Inferior parietal cortex (tissue), 1 donor: ENCODE results near the gene MARCKS.
"Not testable (repeated sequence)": the region's sequence is repeated elsewhere in the genome, so short reads cannot be mapped to it uniquely, and the experiment has no call there.

ENCODE experiments used
- DNase-seq: peaks from one replicate; pipeline ENCODE4 v3.0.0-alpha.2; 2016; ENCODE audit errors: extremely low spot score

MARCKS gene

DNA sequence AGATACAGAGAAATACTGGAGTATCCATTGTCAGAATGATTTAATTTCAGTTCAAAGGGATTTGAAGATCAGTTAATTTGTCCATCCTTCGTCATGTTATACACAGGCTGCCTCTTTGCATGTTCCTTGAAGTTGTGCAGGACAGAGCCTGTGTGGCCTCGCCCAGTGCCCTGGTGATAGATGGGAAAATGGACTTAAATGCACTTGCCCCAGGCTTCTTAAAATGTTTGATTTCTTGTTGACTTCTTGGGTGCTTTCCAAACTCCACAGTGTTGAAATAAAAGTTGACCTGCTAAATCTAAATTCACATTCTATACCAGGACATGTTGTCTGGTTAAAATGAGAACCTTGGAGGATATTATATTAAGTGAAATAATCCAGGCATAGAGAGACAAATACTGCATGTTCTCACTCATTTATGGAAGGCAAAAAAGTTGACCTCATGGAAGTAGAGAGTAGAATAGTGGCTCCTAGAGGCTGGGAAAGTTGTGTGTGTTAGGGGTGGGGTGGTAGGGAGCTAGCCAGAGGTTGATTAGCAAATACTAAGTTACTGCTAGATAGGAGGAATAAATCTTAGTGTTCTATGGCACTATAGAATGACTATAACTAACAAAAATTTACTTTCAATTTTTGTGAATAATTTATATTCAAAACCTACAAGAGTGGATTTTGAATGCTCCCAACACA is 25.3 kb downstream of the MARCKS start:
- DNase-seq: no peak

DNA sequence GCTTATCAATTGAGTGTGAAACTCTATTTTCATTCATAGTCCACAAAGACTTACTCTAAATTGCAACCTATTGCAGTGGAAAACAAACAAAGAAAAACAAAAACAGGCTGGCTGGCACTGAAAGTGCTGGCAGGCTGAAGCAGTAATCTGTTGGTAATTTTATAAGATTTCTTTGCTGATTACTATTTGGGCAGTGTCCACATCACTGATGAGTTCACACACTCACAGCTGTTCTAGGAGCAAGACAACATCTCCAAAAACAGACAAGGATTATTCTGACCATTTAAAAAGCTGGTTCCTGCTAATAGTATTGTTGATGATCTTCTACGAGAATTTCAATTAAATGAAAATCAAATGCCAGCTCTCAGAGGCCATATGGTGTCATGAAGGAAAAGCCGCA is 26.9 kb downstream of the MARCKS start:
- no peak for DNase-seq

DNA sequence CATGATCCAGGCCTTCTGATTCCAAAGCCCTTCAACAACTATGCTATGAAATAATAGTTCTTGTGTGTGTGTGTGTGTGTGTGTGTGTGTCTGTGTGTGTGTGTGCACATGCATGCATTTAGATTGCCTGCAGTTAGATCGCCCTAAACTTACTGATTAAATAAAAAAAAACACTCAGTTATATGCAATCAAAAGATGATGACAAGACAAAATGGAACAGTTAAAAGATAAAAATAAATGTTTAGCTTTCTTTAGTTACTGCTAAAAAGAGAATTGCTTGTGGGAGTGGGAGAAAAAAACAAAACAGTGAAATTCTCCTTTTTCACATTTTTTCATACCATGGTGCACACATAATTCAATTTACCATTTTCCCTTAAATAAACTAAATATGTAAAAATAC is 29.4 kb downstream of the MARCKS start:
- no peak for DNase-seq

DNA sequence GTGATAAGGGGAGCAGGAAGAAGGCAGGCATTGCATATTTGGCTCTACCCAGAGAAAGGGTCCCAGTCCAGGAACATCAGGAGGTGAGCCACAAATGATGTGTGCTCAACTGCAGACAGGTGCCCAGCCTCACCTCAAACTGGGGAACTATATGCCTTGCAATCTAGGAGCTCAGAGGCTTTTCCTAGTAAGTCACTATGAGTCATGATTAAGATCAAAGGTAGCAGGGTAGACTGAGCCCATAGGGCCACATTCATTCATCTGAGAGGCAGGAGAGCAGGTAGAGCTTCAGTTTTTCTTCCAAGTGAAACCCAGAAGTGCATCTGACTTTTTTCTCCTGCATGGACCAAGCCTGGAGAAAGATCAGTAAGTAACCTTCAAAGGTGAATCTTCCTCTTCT is 31.3 kb downstream of the MARCKS start:
- no peak for DNase-seq

DNA sequence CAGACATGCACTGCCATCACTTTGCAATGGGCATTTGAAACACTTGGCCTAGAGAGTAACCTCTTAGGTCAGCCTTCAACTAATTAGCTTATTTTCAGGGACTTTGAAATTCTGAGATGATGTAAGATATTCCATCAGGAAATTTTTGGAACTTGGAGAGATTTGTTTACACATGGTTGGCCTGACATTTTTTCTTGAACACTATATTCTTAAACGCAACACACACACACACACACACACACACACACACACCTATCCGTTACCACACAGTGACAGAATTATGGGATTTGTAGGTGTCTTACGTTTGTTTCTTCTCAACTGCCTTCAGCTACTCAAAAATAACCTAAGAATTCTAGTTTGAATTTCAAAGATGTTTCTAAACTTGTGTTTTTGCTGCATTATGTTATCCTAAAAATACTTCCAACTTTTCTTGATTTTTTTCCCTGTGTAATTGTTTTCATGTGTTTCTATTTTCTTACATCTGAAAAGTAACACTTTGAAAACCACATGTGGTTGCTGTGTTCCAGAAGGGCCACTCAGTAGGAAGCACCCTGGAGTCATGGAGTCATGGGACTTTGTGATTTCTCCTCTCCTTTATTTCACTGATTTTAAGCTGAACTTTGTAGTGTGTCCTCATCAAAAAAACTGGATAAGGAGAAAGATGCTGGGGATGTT is 31.9 kb downstream of the MARCKS start:
- DNase-seq: no peak

DNA sequence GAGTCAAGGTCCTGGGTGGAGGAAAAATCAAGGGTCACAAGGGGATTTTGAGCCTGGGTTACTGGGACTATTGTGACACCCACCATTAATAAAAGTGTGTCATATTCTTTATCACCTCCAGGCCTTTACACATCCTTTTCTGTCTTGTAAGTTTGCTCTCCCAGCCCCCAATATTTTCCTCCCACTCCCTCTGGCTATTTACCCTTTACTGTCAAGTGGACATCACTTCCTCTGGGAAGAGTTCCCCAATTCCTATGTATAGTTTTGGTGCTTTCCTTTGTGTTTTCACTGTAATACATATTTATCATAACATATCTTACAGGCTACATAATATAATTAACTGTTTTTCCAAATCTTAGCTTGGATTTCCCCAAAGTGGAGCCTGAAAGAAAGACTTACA is 36.3 kb downstream of the MARCKS start:
- DNase-seq: no peak

DNA sequence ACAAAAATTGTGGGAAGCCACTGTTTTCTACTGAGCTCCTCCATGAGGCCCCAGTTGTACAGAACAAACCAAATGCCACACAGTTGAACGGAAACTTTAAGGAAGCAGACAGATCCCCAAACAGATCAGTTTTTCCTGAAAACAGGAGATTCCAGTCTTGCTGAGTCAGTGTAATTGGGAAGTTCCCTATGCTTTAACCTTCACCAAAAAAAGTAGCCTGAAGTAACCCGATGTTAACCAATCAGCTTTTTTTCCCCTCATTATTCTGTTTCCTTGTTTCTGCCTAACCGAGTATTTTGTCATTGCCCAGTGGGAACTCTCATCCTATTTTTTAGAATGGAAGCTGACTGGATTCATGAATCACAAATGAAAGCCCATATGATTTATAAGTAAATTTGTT is 36.7 kb downstream of the MARCKS start:
- DNase-seq: no peak

DNA sequence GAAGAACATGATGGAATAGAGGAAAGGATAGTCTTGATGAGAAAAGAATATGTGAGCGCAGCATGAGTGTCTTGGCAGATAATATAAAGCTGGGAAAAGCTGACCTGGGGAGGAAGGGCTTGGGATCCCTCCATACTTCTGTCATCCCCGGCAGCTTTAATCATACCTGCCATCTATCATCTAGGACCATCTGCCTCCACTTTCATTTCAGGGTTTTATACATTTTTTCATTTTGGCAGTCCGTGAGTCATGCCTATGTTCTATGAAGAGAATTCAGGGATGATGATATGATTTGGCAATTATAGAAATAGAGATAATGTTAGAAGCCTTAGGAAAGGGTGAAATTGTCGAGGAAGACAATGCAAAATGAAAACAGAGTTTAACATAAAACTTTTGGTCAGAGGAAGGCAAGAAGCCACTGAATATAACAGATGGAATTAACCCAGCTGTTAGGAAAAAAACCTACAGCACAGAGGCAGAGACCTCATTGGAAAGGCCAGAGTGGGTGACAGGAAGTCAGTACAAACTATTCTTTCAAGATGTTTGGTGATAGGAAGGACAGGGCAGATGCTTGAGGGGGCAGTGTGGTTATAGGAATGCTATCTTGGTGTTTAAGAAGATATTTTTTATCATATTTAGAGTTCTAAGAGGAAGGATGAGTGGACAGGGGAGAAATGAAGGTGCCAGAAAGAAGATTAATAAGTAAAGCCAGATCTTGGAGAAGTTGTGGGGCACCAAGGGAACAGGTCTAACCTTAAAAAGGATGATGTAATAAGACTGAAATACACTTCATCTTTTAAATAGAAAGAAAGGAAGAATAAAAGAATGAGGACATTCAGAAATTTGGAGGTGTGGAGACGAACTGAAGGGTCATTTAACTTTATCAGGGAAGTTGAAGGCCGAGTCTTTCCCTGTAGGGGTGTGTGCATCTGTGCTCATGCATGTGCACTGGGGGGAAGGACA is 37.8 kb downstream of the MARCKS start:
- DNase-seq: no peak

DNA sequence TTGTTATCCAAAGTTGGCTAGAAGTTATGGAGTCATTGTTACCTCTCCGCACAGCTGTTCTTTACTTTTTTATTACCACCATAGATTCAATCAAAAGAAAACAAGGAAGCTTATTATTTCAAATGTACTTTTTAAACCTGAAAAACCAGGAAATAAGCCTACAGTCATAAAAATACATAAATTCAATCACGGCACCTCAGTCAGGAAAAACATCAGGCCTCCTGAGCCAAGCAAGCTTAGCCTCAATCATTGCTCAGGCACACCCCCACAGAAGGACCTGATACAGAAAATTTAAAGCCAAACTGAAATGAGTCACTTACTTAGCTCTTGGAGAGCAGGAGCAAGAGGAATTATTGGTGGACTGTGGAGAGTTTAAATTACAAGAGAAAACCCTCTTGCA is 44.3 kb downstream of the MARCKS start:
- no peak for DNase-seq

DNA sequence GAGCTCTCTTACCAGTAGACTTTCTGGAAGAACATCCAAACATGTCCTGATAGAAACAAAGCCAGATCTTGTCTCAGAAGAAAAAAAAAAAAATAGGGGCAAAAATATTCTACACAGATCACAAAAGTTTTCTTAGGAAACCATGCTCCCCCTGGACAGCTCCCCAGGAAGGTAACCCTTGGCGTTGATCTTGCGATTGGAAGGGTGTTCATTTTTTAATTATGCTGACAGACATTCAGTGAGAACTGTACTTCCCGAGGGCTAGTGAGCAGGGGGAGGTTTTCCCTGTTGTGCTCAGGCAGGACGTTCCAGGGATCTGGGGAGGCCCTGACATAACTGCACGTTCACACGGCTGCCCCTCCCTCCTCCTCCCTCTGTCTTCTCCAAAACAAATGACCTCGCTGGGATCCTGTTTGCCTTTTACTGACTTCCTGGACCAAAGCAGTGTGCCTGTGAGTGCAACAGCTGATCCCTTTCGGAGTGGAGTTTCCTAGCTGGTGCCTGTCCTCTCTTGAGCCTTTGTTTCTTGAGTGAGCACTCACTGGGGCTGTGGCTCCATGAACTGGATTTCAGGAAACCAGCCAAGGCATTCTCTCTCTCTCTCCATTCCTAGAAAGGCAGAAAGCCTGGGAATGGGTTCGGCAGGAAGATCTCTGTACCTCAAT is 46.7 kb downstream of the MARCKS start:
- no peak for DNase-seq

DNA sequence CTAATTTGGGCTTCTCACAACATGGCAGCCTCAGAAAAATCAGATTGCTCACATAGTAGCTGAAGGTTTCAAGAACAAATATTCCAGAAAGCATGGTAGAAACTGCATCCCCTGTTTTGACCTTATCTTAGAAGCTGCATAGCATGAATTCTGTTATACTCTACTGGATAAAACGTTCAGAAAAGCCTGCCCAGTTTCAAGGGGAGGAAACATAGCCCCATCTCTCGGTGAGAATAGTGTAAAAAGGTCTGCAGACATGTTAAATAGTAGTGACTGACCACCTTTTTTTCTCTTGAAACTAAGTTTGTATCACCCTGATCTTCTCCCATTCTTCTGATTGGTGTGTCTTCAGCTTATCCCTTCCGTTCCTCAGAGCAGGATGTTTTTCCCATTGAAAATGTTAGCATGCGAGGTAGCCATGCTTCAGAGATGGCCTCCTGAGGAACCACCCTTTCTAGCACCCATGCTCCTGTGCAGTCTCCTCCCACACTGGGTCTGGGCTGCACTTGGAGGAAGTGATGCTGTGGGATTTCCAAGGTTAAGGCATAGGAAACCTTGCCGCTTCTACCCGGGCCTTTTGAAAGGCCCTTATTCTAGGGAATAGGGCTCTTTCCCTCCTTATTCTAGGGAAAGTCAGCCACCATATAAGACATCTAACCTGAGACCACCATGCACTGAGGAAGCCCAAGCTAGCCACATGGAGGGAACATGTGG is 50.1 kb downstream of the MARCKS start:
- no peak for DNase-seq

DNA sequence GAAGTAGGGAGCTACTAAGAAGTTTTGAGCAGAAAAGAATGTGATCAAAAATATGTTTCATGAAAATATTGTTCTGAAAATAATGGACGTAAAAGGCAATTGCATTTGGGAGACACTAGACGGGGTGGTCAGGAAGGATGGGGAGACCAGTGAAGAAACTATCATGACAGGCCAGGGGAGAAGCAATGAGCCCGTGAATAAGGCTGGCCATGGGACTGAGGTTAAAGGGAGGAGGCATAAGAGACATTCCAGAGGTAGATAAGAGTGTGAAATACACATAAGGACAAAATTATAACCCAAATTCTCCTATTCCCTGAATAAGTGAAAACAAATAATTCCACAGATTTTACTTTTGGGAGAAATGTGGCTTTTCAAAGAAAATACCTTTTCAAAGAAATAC is 51.7 kb downstream of the MARCKS start:
- no peak for DNase-seq

DNA sequence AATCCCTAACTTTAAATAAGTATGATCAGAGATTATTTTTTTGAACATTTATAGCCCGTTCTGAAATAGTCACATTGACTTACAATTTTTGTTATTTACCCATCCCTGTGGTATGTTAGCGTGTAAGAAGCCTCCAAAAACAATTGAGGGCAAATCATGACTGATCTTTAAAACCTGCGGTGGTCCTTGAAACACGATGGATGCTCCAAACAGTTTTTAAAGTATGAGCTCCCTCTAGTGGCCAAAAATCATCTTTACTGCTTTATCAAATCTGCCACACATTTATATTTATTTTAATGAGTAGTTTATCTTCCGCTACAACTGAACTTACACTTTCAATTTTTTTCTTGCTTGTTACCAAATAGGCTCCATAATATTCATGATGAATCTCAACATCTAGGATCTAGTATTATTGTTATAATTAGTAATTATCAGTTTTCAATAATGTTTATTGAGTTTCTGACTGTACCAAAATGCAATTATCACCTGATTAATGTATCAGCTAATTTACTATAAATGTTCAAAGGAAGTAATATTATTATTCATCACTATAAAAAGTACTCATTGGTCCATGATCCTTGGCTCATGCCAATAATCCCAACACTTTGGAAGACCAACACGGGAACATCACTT is 52.2 kb downstream of the MARCKS start:
- DNase-seq: peak; percentile 86

DNA sequence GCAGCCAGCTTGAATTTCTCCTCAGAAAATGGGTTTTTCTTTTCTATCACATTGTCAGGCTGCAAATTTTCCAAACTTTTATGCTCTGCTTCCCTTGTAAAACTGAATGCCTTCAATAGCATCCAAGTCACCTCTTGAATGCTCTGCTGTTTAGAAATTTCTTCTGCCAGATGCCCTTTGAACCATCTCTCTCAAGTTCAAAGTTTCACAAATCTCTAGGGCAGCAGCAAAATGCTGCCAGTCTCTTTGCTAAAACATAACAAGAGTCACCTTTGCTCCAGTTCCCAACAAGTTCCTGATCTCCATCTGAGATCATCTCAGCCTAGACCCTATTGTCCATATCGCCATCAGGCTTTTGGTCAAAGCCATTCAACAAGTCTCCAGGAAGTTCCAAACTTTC is 53.1 kb downstream of the MARCKS start:
- DNase-seq: not testable (repeated sequence)
